GM12878 (cell line): ENCODE results near the gene SINHCAF. TPM values are rescaled to one million over a fixed set of nuclear protein-coding genes. Genes with fewer than 3 reads are reported as not detected.

Experiments used
- ATAC-seq: fragments of 200-7000 bp; cut with Tn5 transposase; 3 replicates; pipeline ENCODE4 v1.9.1; 2020; ENCODE audit warnings: mild to moderate bottlenecking, moderate library complexity
- BruUV-seq: library from RNA; stranded (reverse); fragments of 400-500 nt; replicated peaks from 2 replicates; lab custom pipeline; 2021; lab: Mats Ljungman, UMichigan
- CTCF ChIA-PET: fragments of 300-600 bp; sonication (Branson Sonifier 250); formaldehyde crosslinking; extraction: SDS; loops from one replicate; lab custom pipeline; 2021; ENCODE audit warnings: inconsistent platforms; lab: Yijun Ruan, JAX
- POLR2A ChIA-PET: fragments of 350-600 bp; formaldehyde crosslinking; extraction: SDS; loops from one replicate; lab custom pipeline; 2021; ENCODE audit warnings: inconsistent platforms; lab: Charles Lee
- RAD21 ChIA-PET: fragments of 300-600 bp; sonication (Branson Sonifier 250); formaldehyde crosslinking; loops from one replicate; lab custom pipeline; 2023; ENCODE audit warnings: antibody characterized with exemption; ENCODE audit not compliant: unreplicated experiment; lab: Charles Lee
- SMC1A ChIA-PET: fragments of 300-600 bp; sonication (Branson Sonifier 250); formaldehyde crosslinking; loops from one replicate; lab custom pipeline; 2023; ENCODE audit not compliant: unreplicated experiment, uncharacterized antibody; lab: Charles Lee
- DNase-seq: peaks from one replicate; pipeline ENCODE4 v3.0.0-alpha.2; 2011; ENCODE audit warnings: low read depth, low spot score
- FAIRE-seq: peaks from 3 replicates; lab custom pipeline; 2011; peaks lifted over from hg19 to GRCh38; lab: Jason Lieb, UNC
- H2AFZ ChIP-seq: 2 replicates; pipeline ENCODE4 v1.6.0; 2011; ENCODE audit warnings: low read depth, low read length, control low read depth; ENCODE audit not compliant: control insufficient read depth
- H3K27ac ChIP-seq: 2 replicates; pipeline ENCODE4 v1.5.1; 2011; ENCODE audit warnings: control low read depth; ENCODE audit not compliant: control insufficient read depth, insufficient read depth
- H3K27me3 ChIP-seq, 2 experiments: replicated peaks in 1 of 2; 2 replicates each; pipeline versions ENCODE4 v1.6.0 to v1.6.1; 2011; ENCODE audit warnings: low read length in 1 of 2; ENCODE audit not compliant: control insufficient read depth in 2 of 2, insufficient read depth in 2 of 2
- H3K36me3 ChIP-seq, 2 experiments: 2 replicates each; pipeline ENCODE4 v1.5.1; 2011; ENCODE audit warnings: low read length in 1 of 2; ENCODE audit not compliant: control insufficient read depth in 2 of 2, insufficient read depth in 2 of 2
- H3K4me1 ChIP-seq: 2 replicates; pipeline ENCODE4 v1.6.1; 2011; ENCODE audit warnings: mild to moderate bottlenecking, low read length, moderate library complexity, mixed read lengths; ENCODE audit not compliant: control insufficient read depth, insufficient read depth
- H3K4me2 ChIP-seq: 2 replicates; pipeline ENCODE4 v1.6.0; 2011; ENCODE audit warnings: control low read depth; ENCODE audit not compliant: control insufficient read depth, insufficient read depth
- H3K4me3 ChIP-seq: fragments of 200-600 bp; sonication (generic); 2 replicates; pipeline ENCODE4 v1.5.1; 2016
- H3K79me2 ChIP-seq: 2 replicates; pipeline ENCODE4 v1.6.0; 2011; ENCODE audit warnings: low read length; ENCODE audit not compliant: control insufficient read depth, insufficient read depth
- H3K9ac ChIP-seq: 2 replicates; pipeline ENCODE4 v1.8.0; 2011; ENCODE audit warnings: low read length, control low read depth, mixed read lengths; ENCODE audit not compliant: control insufficient read depth, insufficient read depth
- H3K9me3 ChIP-seq: replicated peaks from 3 replicates; pipeline ENCODE4 v1.5.1; 2011; ENCODE audit warnings: mild to moderate bottlenecking, low read length; ENCODE audit not compliant: control insufficient read depth, insufficient read depth
- H4K20me1 ChIP-seq: 2 replicates; pipeline ENCODE4 v1.6.0; 2011; ENCODE audit not compliant: control insufficient read depth, insufficient read depth
- CREB1 ChIP-seq: IDR thresholded peaks from 2 replicates; pipeline ENCODE4 v1.6.1; 2012; ENCODE audit warnings: low read depth, mild to moderate bottlenecking, inconsistent platforms
- FOS ChIP-seq: IDR thresholded peaks from 3 replicates; pipeline ENCODE4 v1.6.1; 2011; ENCODE audit warnings: borderline replicate concordance; ENCODE audit not compliant: insufficient read length; ENCODE audit errors: extremely low read depth
- GABPA ChIP-seq: IDR thresholded peaks from 2 replicates; pipeline ENCODE4 v1.6.1; 2014; ENCODE audit warnings: antibody characterized with exemption, low read depth, mild to moderate bottlenecking, inconsistent platforms
- HDAC6 ChIP-seq: fragments of 200-600 bp; sonication (generic); IDR thresholded peaks from one replicate; pipeline ENCODE4 v1.8.0; 2017; ENCODE audit warnings: antibody characterized with exemption; ENCODE audit not compliant: unreplicated experiment
- POLR2AphosphoS5 ChIP-seq: IDR thresholded peaks from 2 replicates; pipeline ENCODE4 v1.6.1; 2011; ENCODE audit warnings: mild to moderate bottlenecking, low read length, inconsistent platforms
- RUNX3 ChIP-seq: IDR thresholded peaks from 2 replicates; pipeline ENCODE4 v1.6.1; 2012; ENCODE audit warnings: low read length, inconsistent platforms
- SP1 ChIP-seq: IDR thresholded peaks from one replicate; pipeline ENCODE4 v1.6.1; 2011; ENCODE audit warnings: low read depth, low read length
- SUZ12 ChIP-seq: fragments of 200-600 bp; sonication (generic); IDR thresholded peaks from one replicate; pipeline ENCODE4 v1.6.1; 2018; ENCODE audit warnings: antibody characterized with exemption, mild to moderate bottlenecking; ENCODE audit not compliant: unreplicated experiment
- WGBS: methylation state at CpG from one replicate; pipeline ENCODE4 v1.1.6; 2016; ENCODE audit warnings: low lambda C conversion rate; ENCODE audit not compliant: insufficient replicate concordance, insufficient coverage; ENCODE audit errors: missing lambda C conversion rate; 5-methylcytosine and 5-hydroxymethylcytosine counted together
- in situ Hi-C: fragments of 300-500 bp; cut with MboI; formaldehyde crosslinking; loops from 9 replicates; pipeline ENCODE4 v1.14.3; 2018; ENCODE audit warnings: mixed read lengths
- intact Hi-C: fragments of 100-400 bp; cut with micrococcal nuclease; formaldehyde crosslinking; loops from one replicate; pipeline ENCODE4 v1.14.2; 2022; ENCODE audit not compliant: unreplicated experiment
- polyA plus RNA-seq, 11 experiments: library from polyadenylated mRNA; depleted of rRNA in 4 of 11; unstranded in 6 of 11; stranded (reverse) in 5 of 11; fragments of >200 nt; fragmentation: Nextera tagmentation in 4 of 11; fragmentation: Illumina TruSeq in 1 of 11; extraction: Ambion mirVana in 4 of 11; extraction: Trizol in 1 of 11; gene quantifications; 1 replicate in 1 of 11; 2 replicates in 10 of 11; pipeline versions ENCODE4 v1.2.1 to v1.2.3, GENCODE V29; 2011 to 2016; ENCODE audit warnings: inconsistent platforms in 2 of 11, missing spikeins in 2 of 11, low read depth in 1 of 11
- total RNA-seq, 4 experiments: library from RNA; depleted of rRNA in 3 of 4; stranded (reverse); fragments of >200 nt in 3 of 4; fragmentation: Illumina TruSeq in 1 of 4; extraction: Trizol in 1 of 4; gene quantifications; 2 replicates each; pipeline versions ENCODE4 v1.2.1 to v1.2.3, GENCODE V29; 2013 to 2021
- TF ChIP-seq, protein P1 (sequence below): IDR thresholded peaks from 2 replicates; pipeline ENCODE4 v1.6.1; 2012; ENCODE audit warnings: improper control_type of control experiment, low read depth, low read length; ENCODE audit not compliant: insufficient replicate concordance
- TF ChIP-seq, protein P2 (sequence below): fragments of 450-650 bp; IDR thresholded peaks from 2 replicates; pipeline ENCODE4 v1.6.1; 2017; ENCODE audit warnings: low read depth, mild to moderate bottlenecking, moderate library complexity
- TF ChIP-seq, protein P3 (sequence below): fragments of 450-650 bp; IDR thresholded peaks from 2 replicates; pipeline ENCODE4 v1.6.1; 2017; ENCODE audit warnings: antibody characterized with exemption, mild to moderate bottlenecking, moderate library complexity
- TF ChIP-seq, protein P4 (sequence below): fragments of 450-650 bp; IDR thresholded peaks from 2 replicates; pipeline ENCODE4 v1.6.1; 2017; ENCODE audit warnings: mild to moderate bottlenecking, low read depth, inconsistent platforms; ENCODE audit not compliant: poor library complexity, severe bottlenecking

SINHCAF gene
- total and polyA plus RNA-seq, 10 of the 15 experiments (the other 5 are each of a cell fraction or from before 2014, with no cell fraction given), result 60.4 to 156 (median 90.3) TPM

DNA sequence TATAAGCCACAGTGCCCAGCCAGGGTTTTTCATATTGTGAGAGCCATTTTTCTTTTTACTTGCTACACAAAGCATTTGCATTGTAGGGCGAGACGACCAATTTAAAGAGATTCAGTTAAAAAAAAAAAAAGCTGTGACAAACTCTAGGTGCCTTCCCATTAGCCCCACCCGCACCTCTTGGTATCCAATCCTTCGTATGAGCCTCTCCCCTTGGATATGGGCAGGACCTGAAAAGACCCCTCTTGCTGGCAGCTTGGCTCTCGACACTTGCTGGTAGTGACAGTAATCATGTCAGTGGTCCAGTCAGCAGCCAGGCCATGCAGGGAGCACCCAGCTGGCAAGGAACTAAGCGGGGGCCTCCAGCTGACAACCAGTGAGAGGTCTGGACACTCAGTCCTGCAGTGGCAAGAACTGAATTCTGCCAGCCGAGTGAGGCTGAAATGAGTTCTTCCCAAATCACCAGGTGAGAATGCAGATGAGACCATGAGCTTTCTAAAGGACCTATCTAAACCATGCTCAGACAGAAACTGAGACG is 46.5 kb downstream of the SINHCAF start:
- RAD21 ChIA-PET, result no interaction called here
- in situ Hi-C loops (no loop called here), intact Hi-C loops (no loop called here)
- H3K4me3 ChIP-seq, result no peak overlapping the region
- H3K9me3 ChIP-seq, result no peaks in the 10 kb centered on the region
- H3K79me2 ChIP-seq, result no peaks in the 10 kb centered on the region
- H3K4me1 ChIP-seq, result no peaks in the 10 kb centered on the region
- DNase-seq (no peak), FAIRE-seq (no peak), ATAC-seq (no peak)
- no peak overlapping the region for H3K9ac ChIP-seq
- WGBS, result 85% methylated on average over 8 of the region's 8 CpGs
- BruUV-seq, result no TSS peak
- peaks cover 0 to 18% of the 10 kb centered on the region in 2 experiments; a peak in 2 of 4 replicates for H3K36me3 ChIP-seq
- H3K4me2 ChIP-seq, result no peak overlapping the region
- SMC1A ChIA-PET, result interaction anchor here (1.1 to 1.4 kb wide), 3 partner anchors 8 to 83 kb away, joined by 3 to 4 read pairs (median 3); no protein-coding TSS in a partner anchor
- H2AFZ ChIP-seq, result no peak overlapping the region
- H3K27ac ChIP-seq, result no peak overlapping the region
- no peaks in the 10 kb centered on the region for H4K20me1 ChIP-seq
- CTCF ChIA-PET, result no interaction called here
- POLR2A ChIA-PET, result no interaction called here
- no peaks in the 10 kb centered on the region for H3K27me3 ChIP-seq
- TF ChIP-seq GABPA (no peak), FOS (no peak), SUZ12 (no peak), POLR2AphosphoS5 (peak; percentile 39; the same call in 1 of the 2 replicates), HDAC6 (no peak), CREB1 (no peak), SP1 (no peak), RUNX3 (no peak)
- TF ChIP-seq, protein P1, sequence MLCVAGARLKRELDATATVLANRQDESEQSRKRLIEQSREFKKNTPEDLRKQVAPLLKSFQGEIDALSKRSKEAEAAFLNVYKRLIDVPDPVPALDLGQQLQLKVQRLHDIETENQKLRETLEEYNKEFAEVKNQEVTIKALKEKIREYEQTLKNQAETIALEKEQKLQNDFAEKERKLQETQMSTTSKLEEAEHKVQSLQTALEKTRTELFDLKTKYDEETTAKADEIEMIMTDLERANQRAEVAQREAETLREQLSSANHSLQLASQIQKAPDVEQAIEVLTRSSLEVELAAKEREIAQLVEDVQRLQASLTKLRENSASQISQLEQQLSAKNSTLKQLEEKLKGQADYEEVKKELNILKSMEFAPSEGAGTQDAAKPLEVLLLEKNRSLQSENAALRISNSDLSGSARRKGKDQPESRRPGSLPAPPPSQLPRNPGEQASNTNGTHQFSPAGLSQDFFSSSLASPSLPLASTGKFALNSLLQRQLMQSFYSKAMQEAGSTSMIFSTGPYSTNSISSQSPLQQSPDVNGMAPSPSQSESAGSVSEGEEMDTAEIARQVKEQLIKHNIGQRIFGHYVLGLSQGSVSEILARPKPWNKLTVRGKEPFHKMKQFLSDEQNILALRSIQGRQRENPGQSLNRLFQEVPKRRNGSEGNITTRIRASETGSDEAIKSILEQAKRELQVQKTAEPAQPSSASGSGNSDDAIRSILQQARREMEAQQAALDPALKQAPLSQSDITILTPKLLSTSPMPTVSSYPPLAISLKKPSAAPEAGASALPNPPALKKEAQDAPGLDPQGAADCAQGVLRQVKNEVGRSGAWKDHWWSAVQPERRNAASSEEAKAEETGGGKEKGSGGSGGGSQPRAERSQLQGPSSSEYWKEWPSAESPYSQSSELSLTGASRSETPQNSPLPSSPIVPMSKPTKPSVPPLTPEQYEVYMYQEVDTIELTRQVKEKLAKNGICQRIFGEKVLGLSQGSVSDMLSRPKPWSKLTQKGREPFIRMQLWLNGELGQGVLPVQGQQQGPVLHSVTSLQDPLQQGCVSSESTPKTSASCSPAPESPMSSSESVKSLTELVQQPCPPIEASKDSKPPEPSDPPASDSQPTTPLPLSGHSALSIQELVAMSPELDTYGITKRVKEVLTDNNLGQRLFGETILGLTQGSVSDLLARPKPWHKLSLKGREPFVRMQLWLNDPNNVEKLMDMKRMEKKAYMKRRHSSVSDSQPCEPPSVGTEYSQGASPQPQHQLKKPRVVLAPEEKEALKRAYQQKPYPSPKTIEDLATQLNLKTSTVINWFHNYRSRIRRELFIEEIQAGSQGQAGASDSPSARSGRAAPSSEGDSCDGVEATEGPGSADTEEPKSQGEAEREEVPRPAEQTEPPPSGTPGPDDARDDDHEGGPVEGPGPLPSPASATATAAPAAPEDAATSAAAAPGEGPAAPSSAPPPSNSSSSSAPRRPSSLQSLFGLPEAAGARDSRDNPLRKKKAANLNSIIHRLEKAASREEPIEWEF, result no peak
- TF ChIP-seq, protein P2, sequence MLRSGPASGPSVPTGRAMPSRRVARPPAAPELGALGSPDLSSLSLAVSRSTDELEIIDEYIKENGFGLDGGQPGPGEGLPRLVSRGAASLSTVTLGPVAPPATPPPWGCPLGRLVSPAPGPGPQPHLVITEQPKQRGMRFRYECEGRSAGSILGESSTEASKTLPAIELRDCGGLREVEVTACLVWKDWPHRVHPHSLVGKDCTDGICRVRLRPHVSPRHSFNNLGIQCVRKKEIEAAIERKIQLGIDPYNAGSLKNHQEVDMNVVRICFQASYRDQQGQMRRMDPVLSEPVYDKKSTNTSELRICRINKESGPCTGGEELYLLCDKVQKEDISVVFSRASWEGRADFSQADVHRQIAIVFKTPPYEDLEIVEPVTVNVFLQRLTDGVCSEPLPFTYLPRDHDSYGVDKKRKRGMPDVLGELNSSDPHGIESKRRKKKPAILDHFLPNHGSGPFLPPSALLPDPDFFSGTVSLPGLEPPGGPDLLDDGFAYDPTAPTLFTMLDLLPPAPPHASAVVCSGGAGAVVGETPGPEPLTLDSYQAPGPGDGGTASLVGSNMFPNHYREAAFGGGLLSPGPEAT, result no peak
- TF ChIP-seq, protein P3, sequence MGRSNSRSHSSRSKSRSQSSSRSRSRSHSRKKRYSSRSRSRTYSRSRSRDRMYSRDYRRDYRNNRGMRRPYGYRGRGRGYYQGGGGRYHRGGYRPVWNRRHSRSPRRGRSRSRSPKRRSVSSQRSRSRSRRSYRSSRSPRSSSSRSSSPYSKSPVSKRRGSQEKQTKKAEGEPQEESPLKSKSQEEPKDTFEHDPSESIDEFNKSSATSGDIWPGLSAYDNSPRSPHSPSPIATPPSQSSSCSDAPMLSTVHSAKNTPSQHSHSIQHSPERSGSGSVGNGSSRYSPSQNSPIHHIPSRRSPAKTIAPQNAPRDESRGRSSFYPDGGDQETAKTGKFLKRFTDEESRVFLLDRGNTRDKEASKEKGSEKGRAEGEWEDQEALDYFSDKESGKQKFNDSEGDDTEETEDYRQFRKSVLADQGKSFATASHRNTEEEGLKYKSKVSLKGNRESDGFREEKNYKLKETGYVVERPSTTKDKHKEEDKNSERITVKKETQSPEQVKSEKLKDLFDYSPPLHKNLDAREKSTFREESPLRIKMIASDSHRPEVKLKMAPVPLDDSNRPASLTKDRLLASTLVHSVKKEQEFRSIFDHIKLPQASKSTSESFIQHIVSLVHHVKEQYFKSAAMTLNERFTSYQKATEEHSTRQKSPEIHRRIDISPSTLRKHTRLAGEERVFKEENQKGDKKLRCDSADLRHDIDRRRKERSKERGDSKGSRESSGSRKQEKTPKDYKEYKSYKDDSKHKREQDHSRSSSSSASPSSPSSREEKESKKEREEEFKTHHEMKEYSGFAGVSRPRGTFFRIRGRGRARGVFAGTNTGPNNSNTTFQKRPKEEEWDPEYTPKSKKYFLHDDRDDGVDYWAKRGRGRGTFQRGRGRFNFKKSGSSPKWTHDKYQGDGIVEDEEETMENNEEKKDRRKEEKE, result no peak
- TF ChIP-seq, protein P4, sequence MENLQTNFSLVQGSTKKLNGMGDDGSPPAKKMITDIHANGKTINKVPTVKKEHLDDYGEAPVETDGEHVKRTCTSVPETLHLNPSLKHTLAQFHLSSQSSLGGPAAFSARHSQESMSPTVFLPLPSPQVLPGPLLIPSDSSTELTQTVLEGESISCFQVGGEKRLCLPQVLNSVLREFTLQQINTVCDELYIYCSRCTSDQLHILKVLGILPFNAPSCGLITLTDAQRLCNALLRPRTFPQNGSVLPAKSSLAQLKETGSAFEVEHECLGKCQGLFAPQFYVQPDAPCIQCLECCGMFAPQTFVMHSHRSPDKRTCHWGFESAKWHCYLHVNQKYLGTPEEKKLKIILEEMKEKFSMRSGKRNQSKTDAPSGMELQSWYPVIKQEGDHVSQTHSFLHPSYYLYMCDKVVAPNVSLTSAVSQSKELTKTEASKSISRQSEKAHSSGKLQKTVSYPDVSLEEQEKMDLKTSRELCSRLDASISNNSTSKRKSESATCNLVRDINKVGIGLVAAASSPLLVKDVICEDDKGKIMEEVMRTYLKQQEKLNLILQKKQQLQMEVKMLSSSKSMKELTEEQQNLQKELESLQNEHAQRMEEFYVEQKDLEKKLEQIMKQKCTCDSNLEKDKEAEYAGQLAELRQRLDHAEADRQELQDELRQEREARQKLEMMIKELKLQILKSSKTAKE, result no peak
